GM15510 (cell line): ENCODE measurements around the gene AQP12A.

Experiments used
- POLR2A ChIP-seq: IDR thresholded peaks from 3 replicates; pipeline ENCODE4 v1.6.1; 2011; ENCODE audit warnings: borderline replicate concordance; ENCODE audit not compliant: insufficient read length; ENCODE audit errors: extremely low read depth

Gene AQP12A

GRCh38 chr2:240711296-240711695, 19.6 kb downstream of the AQP12A start:
- no peak for TF ChIP-seq POLR2A

- no peak for TF ChIP-seq POLR2A
Measured at GRCh38 chr2:240711701-240712100, 20.0 kb downstream of the AQP12A start.

- TF ChIP-seq POLR2A = no peak
Measured at GRCh38 chr2:240712121-240712520, 20.5 kb downstream of the AQP12A start.

GRCh38 chr2:240713071-240713927, 21.6 kb downstream of the AQP12A start:
- TF ChIP-seq POLR2A = no peak

GRCh38 chr2:240713928-240714746, 22.5 kb downstream of the AQP12A start:
- no peak for TF ChIP-seq POLR2A

GRCh38 chr2:240714747-240715725, 23.4 kb downstream of the AQP12A start:
- no peak for TF ChIP-seq POLR2A

GRCh38 chr2:240716130-240716798, 24.6 kb downstream of the AQP12A start:
- no peak for TF ChIP-seq POLR2A

GRCh38 chr2:240717181-240717641, 25.5 kb downstream of the AQP12A start:
- TF ChIP-seq POLR2A = no peak

- no peak for TF ChIP-seq POLR2A
Measured at GRCh38 chr2:240717681-240718581, 26.3 kb downstream of the AQP12A start.

GRCh38 chr2:240718896-240719490, 27.3 kb downstream of the AQP12A start:
- TF ChIP-seq POLR2A = no peak

- TF ChIP-seq POLR2A = no peak
Measured at GRCh38 chr2:240719676-240720545, 28.2 kb downstream of the AQP12A start.
